GM23338 (cell line): ENCODE results near the gene CRTC3. TPM values are rescaled to one million over a fixed set of nuclear protein-coding genes. Genes with fewer than 3 reads are reported as not detected.

Source experiments
- ATAC-seq: fragments of 200-7000 bp; cut with Tn5 transposase; 3 replicates; pipeline ENCODE4 v1.9.1; 2020
- DNase-seq: peaks from one replicate; pipeline ENCODE4 v3.0.0-alpha.2; 2015; ENCODE audit warnings: low spot score
- H2AFZ ChIP-seq: fragments of 200-600 bp; sonication (generic); 2 replicates; pipeline ENCODE4 v1.8.0; 2016; ENCODE audit warnings: antibody characterized with exemption, mild to moderate bottlenecking, moderate library complexity
- H3F3A ChIP-seq: fragments of 200-600 bp; sonication (generic); replicated peaks from 2 replicates; pipeline ENCODE4 v1.8.0; 2017; ENCODE audit warnings: antibody characterized with exemption, mixed run types, low read depth
- H3K27ac ChIP-seq: fragments of 200-600 bp; sonication (generic); 2 replicates; pipeline ENCODE4 v1.6.1; 2016; ENCODE audit warnings: low read depth
- H3K27me3 ChIP-seq: fragments of 200-600 bp; sonication (generic); 2 replicates; pipeline ENCODE4 v1.8.0; 2016; ENCODE audit warnings: mild to moderate bottlenecking, mixed run types, moderate library complexity; ENCODE audit not compliant: insufficient read depth
- H3K36me3 ChIP-seq: fragments of 200-600 bp; sonication (generic); 2 replicates; pipeline ENCODE4 v1.8.0; 2016; ENCODE audit warnings: mild to moderate bottlenecking; ENCODE audit not compliant: insufficient read depth
- H3K4me1 ChIP-seq: fragments of 200-600 bp; sonication (generic); 2 replicates; pipeline ENCODE4 v1.8.0; 2016; ENCODE audit warnings: mild to moderate bottlenecking, moderate library complexity; ENCODE audit not compliant: insufficient read depth
- H3K4me2 ChIP-seq: fragments of 200-600 bp; sonication (generic); 2 replicates; pipeline ENCODE4 v1.7.1; 2017; ENCODE audit warnings: mixed run types
- H3K4me3 ChIP-seq: fragments of 200-600 bp; sonication (generic); 2 replicates; pipeline ENCODE4 v1.6.1; 2016; ENCODE audit warnings: mixed run types
- H3K79me2 ChIP-seq: fragments of 200-600 bp; sonication (generic); replicated peaks from 2 replicates; pipeline ENCODE4 v1.8.0; 2017; ENCODE audit warnings: mild to moderate bottlenecking; ENCODE audit not compliant: insufficient read depth
- H3K9me2 ChIP-seq: fragments of 200-600 bp; sonication (generic); 2 replicates; pipeline ENCODE4 v1.8.0; 2017; ENCODE audit not compliant: insufficient read depth
- H4K20me1 ChIP-seq: fragments of 200-600 bp; sonication (generic); replicated peaks from 2 replicates; pipeline ENCODE4 v1.8.0; 2017; ENCODE audit warnings: mild to moderate bottlenecking; ENCODE audit not compliant: insufficient read depth
- H3K27ac Mint-ChIP-seq: 2 replicates; pipeline ENCODE4 v1.8.0; 2020; ENCODE audit warnings: inconsistent platforms, mild to moderate bottlenecking, moderate library complexity, mixed read lengths
- H3K27me3 Mint-ChIP-seq: 3 replicates; pipeline ENCODE4 v1.8.0; 2022; ENCODE audit warnings: low read depth, mild to moderate bottlenecking, moderate library complexity, mixed read lengths, inconsistent platforms; ENCODE audit not compliant: insufficient read depth, poor library complexity
- H3K36me3 Mint-ChIP-seq: 3 replicates; pipeline ENCODE4 v1.8.0; 2021; ENCODE audit warnings: low read depth, mild to moderate bottlenecking, inconsistent platforms, moderate library complexity, mixed read lengths
- H3K4me1 Mint-ChIP-seq: 3 replicates; pipeline ENCODE4 v1.8.0; 2020; ENCODE audit warnings: mild to moderate bottlenecking, inconsistent platforms, mixed read lengths
- H3K4me3 Mint-ChIP-seq: 3 replicates; pipeline ENCODE4 v1.8.0; 2021; ENCODE audit warnings: moderate library complexity, mild to moderate bottlenecking, inconsistent platforms, mixed read lengths
- H3K9me3 Mint-ChIP-seq: 3 replicates; pipeline ENCODE4 v1.8.0; 2020; ENCODE audit warnings: moderate library complexity, mild to moderate bottlenecking, inconsistent platforms, mixed read lengths
- CREB1 ChIP-seq: fragments of 250-450 bp; sonication (Bioruptor Pico); IDR thresholded peaks from 2 replicates; pipeline ENCODE4 v1.5.0; 2020; ENCODE audit warnings: low read depth, mild to moderate bottlenecking, moderate library complexity
- NANOG ChIP-seq: IDR thresholded peaks from 2 replicates; pipeline ENCODE4 v1.6.1; 2016; ENCODE audit warnings: antibody characterized with exemption, borderline replicate concordance
- POLR2AphosphoS5 ChIP-seq: IDR thresholded peaks from 2 replicates; pipeline ENCODE4 v1.6.1; 2016; ENCODE audit warnings: antibody characterized with exemption, low read depth
- ZNF114 ChIP-seq: fragments of 250-450 bp; sonication (Bioruptor Pico); IDR thresholded peaks from 2 replicates; pipeline ENCODE4 v1.5.0; 2020; ENCODE audit warnings: mild to moderate bottlenecking, moderate library complexity
- ZNF331 ChIP-seq: fragments of 250-450 bp; sonication (Bioruptor Pico); IDR thresholded peaks from 2 replicates; pipeline ENCODE4 v1.5.0; 2020; ENCODE audit warnings: low read depth, mild to moderate bottlenecking, moderate library complexity
- polyA plus RNA-seq: library from polyadenylated mRNA; unstranded; fragments of >200 nt; fragmentation: Nextera tagmentation; extraction: Ambion mirVana; gene quantifications from 2 replicates; pipeline ENCODE4 v1.2.1, GENCODE V29; 2016
- total RNA-seq: library from RNA; depleted of rRNA; stranded (reverse); fragments of >200 nt; shearing (Covaris generic); gene quantifications from 2 replicates; pipeline ENCODE4 v1.2.3, GENCODE V29; 2014
- TF ChIP-seq, protein P1 (sequence below): fragments of 250-450 bp; sonication (Bioruptor Pico); IDR thresholded peaks from 2 replicates; pipeline ENCODE4 v1.5.0; 2020; ENCODE audit warnings: mild to moderate bottlenecking, moderate library complexity

Gene CRTC3
- total and polyA plus RNA-seq, 2 experiments from 2014 or later: 2.8 to 3.8 TPM

DNA sequence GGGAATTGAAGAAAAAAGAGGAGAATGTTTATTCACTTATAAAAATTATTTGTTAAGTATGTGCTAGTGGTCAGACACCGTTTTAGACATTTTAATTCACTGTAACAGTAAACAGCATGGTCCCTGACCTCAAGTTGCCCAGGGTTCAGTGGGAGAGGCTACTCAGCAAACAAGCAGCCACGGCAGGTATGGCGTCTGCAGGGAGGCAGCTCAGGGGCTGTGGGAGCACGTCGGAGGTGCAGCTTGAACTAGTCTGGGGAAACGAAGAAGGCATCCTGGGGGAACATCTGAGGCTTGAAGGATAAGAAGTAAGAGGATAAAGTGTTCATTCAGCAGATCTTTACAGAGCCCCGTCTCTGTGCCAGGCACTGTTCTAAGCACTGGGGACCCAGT is 66.0 kb downstream of the CRTC3 start (continued):
- TF ChIP-seq, protein P1, sequence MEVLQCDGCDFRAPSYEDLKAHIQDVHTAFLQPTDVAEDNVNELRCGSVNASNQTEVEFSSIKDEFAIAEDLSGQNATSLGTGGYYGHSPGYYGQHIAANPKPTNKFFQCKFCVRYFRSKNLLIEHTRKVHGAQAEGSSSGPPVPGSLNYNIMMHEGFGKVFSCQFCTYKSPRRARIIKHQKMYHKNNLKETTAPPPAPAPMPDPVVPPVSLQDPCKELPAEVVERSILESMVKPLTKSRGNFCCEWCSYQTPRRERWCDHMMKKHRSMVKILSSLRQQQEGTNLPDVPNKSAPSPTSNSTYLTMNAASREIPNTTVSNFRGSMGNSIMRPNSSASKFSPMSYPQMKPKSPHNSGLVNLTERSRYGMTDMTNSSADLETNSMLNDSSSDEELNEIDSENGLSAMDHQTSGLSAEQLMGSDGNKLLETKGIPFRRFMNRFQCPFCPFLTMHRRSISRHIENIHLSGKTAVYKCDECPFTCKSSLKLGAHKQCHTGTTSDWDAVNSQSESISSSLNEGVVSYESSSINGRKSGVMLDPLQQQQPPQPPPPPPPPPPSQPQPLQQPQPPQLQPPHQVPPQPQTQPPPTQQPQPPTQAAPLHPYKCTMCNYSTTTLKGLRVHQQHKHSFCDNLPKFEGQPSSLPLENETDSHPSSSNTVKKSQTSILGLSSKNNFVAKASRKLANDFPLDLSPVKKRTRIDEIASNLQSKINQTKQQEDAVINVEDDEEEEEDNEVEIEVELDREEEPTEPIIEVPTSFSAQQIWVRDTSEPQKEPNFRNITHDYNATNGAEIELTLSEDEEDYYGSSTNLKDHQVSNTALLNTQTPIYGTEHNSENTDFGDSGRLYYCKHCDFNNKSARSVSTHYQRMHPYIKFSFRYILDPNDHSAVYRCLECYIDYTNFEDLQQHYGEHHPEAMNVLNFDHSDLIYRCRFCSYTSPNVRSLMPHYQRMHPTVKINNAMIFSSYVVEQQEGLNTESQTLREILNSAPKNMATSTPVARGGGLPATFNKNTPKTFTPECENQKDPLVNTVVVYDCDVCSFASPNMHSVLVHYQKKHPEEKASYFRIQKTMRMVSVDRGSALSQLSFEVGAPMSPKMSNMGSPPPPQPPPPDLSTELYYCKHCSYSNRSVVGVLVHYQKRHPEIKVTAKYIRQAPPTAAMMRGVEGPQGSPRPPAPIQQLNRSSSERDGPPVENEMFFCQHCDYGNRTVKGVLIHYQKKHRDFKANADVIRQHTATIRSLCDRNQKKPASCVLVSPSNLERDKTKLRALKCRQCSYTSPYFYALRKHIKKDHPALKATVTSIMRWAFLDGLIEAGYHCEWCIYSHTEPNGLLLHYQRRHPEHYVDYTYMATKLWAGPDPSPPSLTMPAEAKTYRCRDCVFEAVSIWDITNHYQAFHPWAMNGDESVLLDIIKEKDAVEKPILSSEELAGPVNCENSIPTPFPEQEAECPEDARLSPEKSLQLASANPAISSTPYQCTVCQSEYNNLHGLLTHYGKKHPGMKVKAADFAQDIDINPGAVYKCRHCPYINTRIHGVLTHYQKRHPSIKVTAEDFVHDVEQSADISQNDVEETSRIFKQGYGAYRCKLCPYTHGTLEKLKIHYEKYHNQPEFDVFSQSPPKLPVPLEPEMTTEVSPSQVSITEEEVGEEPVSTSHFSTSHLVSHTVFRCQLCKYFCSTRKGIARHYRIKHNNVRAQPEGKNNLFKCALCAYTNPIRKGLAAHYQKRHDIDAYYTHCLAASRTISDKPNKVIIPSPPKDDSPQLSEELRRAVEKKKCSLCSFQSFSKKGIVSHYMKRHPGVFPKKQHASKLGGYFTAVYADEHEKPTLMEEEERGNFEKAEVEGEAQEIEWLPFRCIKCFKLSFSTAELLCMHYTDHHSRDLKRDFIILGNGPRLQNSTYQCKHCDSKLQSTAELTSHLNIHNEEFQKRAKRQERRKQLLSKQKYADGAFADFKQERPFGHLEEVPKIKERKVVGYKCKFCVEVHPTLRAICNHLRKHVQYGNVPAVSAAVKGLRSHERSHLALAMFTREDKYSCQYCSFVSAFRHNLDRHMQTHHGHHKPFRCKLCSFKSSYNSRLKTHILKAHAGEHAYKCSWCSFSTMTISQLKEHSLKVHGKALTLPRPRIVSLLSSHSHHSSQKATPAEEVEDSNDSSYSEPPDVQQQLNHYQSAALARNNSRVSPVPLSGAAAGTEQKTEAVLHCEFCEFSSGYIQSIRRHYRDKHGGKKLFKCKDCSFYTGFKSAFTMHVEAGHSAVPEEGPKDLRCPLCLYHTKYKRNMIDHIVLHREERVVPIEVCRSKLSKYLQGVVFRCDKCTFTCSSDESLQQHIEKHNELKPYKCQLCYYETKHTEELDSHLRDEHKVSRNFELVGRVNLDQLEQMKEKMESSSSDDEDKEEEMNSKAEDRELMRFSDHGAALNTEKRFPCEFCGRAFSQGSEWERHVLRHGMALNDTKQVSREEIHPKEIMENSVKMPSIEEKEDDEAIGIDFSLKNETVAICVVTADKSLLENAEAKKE: no peak
- TF ChIP-seq ZNF331 (CRISPR knock-in tag) (no peak), ZNF114 (CRISPR knock-in tag) (no peak)

DNA sequence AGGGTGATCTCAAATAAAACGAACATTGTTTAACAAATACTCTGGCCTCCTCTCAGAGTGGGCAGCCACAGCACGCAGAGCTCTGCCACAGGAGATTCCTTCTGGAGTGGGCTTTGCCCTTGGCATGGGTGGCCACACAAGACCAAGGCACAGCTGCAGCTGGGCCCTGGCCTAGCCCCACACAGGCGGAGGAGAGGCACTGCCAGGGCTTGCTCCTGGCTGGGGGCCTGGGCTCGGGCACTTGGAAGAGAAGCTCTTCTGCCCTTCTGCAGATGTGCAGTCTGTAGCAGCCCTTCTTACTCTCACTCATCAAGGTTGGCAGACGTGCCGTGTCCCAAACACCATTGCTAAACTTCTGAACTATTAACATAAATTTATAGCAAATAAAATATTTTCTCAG is 67.2 kb downstream of the CRTC3 start:
- DNase-seq (no peak), ATAC-seq (no peak)
- Mint-ChIP-seq H3K36me3 (no peaks in the 10 kb centered on the region), H3K9me3 (no peaks in the 10 kb centered on the region), H3K4me1 (peaks cover 19% of the 10 kb centered on the region), H3K27me3 (peaks cover 10% of the 10 kb centered on the region), H3K4me3 (no peak overlapping the region), H3K27ac (no peak overlapping the region)
- H3K27ac ChIP-seq: no peak overlapping the region
- no peak overlapping the region for H2AFZ ChIP-seq
- H3K4me1 ChIP-seq: peaks cover 16% of the 10 kb centered on the region
- no peaks in the 10 kb centered on the region for H3K27me3 ChIP-seq
- no peaks in the 10 kb centered on the region for H4K20me1 ChIP-seq
- no peaks in the 10 kb centered on the region for H3K9me2 ChIP-seq
- H3K36me3 ChIP-seq: no peaks in the 10 kb centered on the region
- H3F3A ChIP-seq: no peaks in the 10 kb centered on the region
- no peaks in the 10 kb centered on the region for H3K79me2 ChIP-seq
- no peak overlapping the region for H3K4me3 ChIP-seq
- no peak overlapping the region for H3K4me2 ChIP-seq
- TF ChIP-seq POLR2AphosphoS5 (no peak), CREB1 (CRISPR knock-in tag) (no peak), NANOG (no peak), ZNF331 (CRISPR knock-in tag) (no peak)
- TF ChIP-seq, protein P1: no peak
